Mesenchymal stem cell (in vitro differentiated cells and primary cell): ENCODE data around the gene KCNMB1.
A peak's percentile ranks its signal among the peaks of the same experiment; 100 is the strongest.

Experiments used
- DNase-seq: peaks from one replicate; pipeline ENCODE4 v3.0.0-alpha.2; 2013
- H2AFZ ChIP-seq: one replicate; pipeline ENCODE4 v1.6.1; 2013; ENCODE audit warnings: low read depth, mild to moderate bottlenecking, control low read depth, inconsistent platforms, low read length, moderate library complexity
- H2AK5ac ChIP-seq: 2 replicates; pipeline ENCODE4 v1.6.1; 2013; ENCODE audit warnings: low read length, moderate library complexity, mild to moderate bottlenecking, inconsistent platforms; ENCODE audit not compliant: severe bottlenecking
- H2BK120ac ChIP-seq: one replicate; pipeline ENCODE4 v1.6.1; 2013; ENCODE audit warnings: low read depth, mild to moderate bottlenecking, inconsistent platforms, low read length, moderate library complexity
- H2BK12ac ChIP-seq, 2 experiments: one replicate each; pipeline ENCODE4 v1.6.1; 2013; ENCODE audit warnings: inconsistent platforms in 2 of 2, low read length in 2 of 2, mild to moderate bottlenecking in 2 of 2, moderate library complexity in 2 of 2, control low read depth in 1 of 2
- H2BK15ac ChIP-seq: one replicate; pipeline ENCODE4 v1.6.1; 2013; ENCODE audit warnings: mild to moderate bottlenecking, low read depth, inconsistent platforms; ENCODE audit not compliant: poor library complexity, severe bottlenecking
- H2BK5ac ChIP-seq: 2 replicates; pipeline ENCODE4 v1.6.1; 2013; ENCODE audit warnings: low read depth, mild to moderate bottlenecking, low read length, control low read depth, inconsistent platforms; ENCODE audit not compliant: poor library complexity, severe bottlenecking
- H3K14ac ChIP-seq, 2 experiments: one replicate each; pipeline ENCODE4 v1.6.1; 2013; ENCODE audit warnings: inconsistent platforms in 2 of 2, low read length in 2 of 2, control low read depth in 1 of 2, mild to moderate bottlenecking in 1 of 2, moderate library complexity in 1 of 2
- H3K18ac ChIP-seq, 2 experiments: one replicate each; pipeline ENCODE4 v1.6.1; 2013; ENCODE audit warnings: inconsistent platforms in 2 of 2, low read length in 2 of 2, control low read depth in 1 of 2, low read depth in 1 of 2, mild to moderate bottlenecking in 1 of 2
- H3K23ac ChIP-seq, 2 experiments: one replicate each; pipeline ENCODE4 v1.6.1; 2013; ENCODE audit warnings: inconsistent platforms in 2 of 2, low read length in 2 of 2, mild to moderate bottlenecking in 2 of 2, moderate library complexity in 2 of 2, control low read depth in 1 of 2
- H3K27ac ChIP-seq: 2 replicates; pipeline ENCODE4 v1.5.1; 2013; ENCODE audit warnings: mild to moderate bottlenecking, moderate library complexity, low read length, control low read depth, inconsistent platforms; ENCODE audit not compliant: poor library complexity, severe bottlenecking
- H3K27me3 ChIP-seq, 2 experiments: 2 replicates each; pipeline versions ENCODE4 v1.6.1 to v1.7.0; 2013; ENCODE audit warnings: low read length in 2 of 2, mild to moderate bottlenecking in 2 of 2, moderate library complexity in 2 of 2, control low read depth in 1 of 2, inconsistent platforms in 1 of 2; ENCODE audit not compliant: control insufficient read depth in 1 of 2, insufficient read depth in 1 of 2
- H3K36me3 ChIP-seq, 2 experiments: 2 replicates each; pipeline versions ENCODE4 v1.6.1 to v1.7.0; 2013; ENCODE audit warnings: low read length in 2 of 2, control low read depth in 1 of 2, inconsistent platforms in 1 of 2, low read depth in 1 of 2, mild to moderate bottlenecking in 1 of 2; ENCODE audit not compliant: insufficient read depth in 2 of 2, control insufficient read depth in 1 of 2
- H3K4ac ChIP-seq, 2 experiments: one replicate each; pipeline ENCODE4 v1.6.1; 2013; ENCODE audit warnings: inconsistent platforms in 2 of 2, low read length in 2 of 2, mild to moderate bottlenecking in 2 of 2, moderate library complexity in 2 of 2, control low read depth in 1 of 2, low read depth in 1 of 2
- H3K4me1 ChIP-seq: 2 replicates; pipeline ENCODE4 v1.6.1; 2013; ENCODE audit warnings: low read depth, low read length, control low read depth; ENCODE audit not compliant: control insufficient read depth, insufficient read depth
- H3K4me2 ChIP-seq: 2 replicates; pipeline ENCODE4 v1.6.1; 2013; ENCODE audit warnings: low read length, mild to moderate bottlenecking, inconsistent platforms; ENCODE audit not compliant: poor library complexity, severe bottlenecking
- H3K4me3 ChIP-seq, 2 experiments: 2 replicates each; pipeline versions ENCODE4 v1.5.1 to v1.7.0; 2013; ENCODE audit warnings: low read length in 2 of 2, mild to moderate bottlenecking in 2 of 2, control low read depth in 1 of 2, low read depth in 1 of 2; ENCODE audit not compliant: insufficient read depth in 1 of 2
- H3K79me1 ChIP-seq: replicated peaks from 2 replicates; pipeline ENCODE4 v1.6.1; 2013; ENCODE audit warnings: mild to moderate bottlenecking, control low read depth, low read length, inconsistent platforms; ENCODE audit not compliant: poor library complexity, severe bottlenecking
- H3K9ac ChIP-seq: 2 replicates; pipeline ENCODE4 v1.7.0; 2013; ENCODE audit warnings: mild to moderate bottlenecking, low read length, moderate library complexity
- H3K9me3 ChIP-seq: 2 replicates; pipeline ENCODE4 v1.7.0; 2013; ENCODE audit warnings: mild to moderate bottlenecking, low read length; ENCODE audit not compliant: control insufficient read depth
- H4K8ac ChIP-seq: one replicate; pipeline ENCODE4 v1.6.1; 2013; ENCODE audit warnings: inconsistent platforms, mild to moderate bottlenecking, low read length, moderate library complexity
- H4K91ac ChIP-seq: one replicate; pipeline ENCODE4 v1.6.1; 2013; ENCODE audit warnings: mild to moderate bottlenecking, low read length, inconsistent platforms
- WGBS: methylation state at CpG from one replicate; pipeline ENCODE4 v1.1.7; 2013; ENCODE audit warnings: mixed read lengths; 5-methylcytosine and 5-hydroxymethylcytosine counted together

Gene KCNMB1

GRCh38 chr5:170421826-170422225 is 32.7 kb upstream of the KCNMB1 start:
- 80% methylated on average over 1 of the region's 2 CpGs for WGBS
- no peak overlapping the region for H4K8ac ChIP-seq
- H3K14ac ChIP-seq, result no peak overlapping the region
- no peaks in the 10 kb centered on the region for H3K4me1 ChIP-seq
- no peaks in the 10 kb centered on the region for H3K36me3 ChIP-seq
- no peak overlapping the region for H3K4me2 ChIP-seq
- H4K91ac ChIP-seq, result no peak overlapping the region
- no peak overlapping the region for H2AK5ac ChIP-seq
- no peak overlapping the region for H3K9ac ChIP-seq
- no peak overlapping the region for H2BK15ac ChIP-seq
- no peak overlapping the region for H3K4ac ChIP-seq
- H2BK12ac ChIP-seq, result no peak overlapping the region
- H2AFZ ChIP-seq, result no peak overlapping the region
- H3K27ac ChIP-seq, result no peak overlapping the region
- no peak overlapping the region for H2BK5ac ChIP-seq
- no peak overlapping the region for H3K4me3 ChIP-seq
- H3K18ac ChIP-seq, result no peak overlapping the region
- H3K23ac ChIP-seq, result no peak overlapping the region
- H3K27me3 ChIP-seq, result peaks cover 40 to 46% of the 10 kb centered on the region in 2 experiments
- no peak overlapping the region for H2BK120ac ChIP-seq
- no peak for DNase-seq
- H3K9me3 ChIP-seq, result no peaks in the 10 kb centered on the region
- no peaks in the 10 kb centered on the region for H3K79me1 ChIP-seq

GRCh38 chr5:170420806-170421412 is 31.7 kb upstream of the KCNMB1 start:
- no peak overlapping the region for H3K4me2 ChIP-seq
- no peak overlapping the region for H3K27ac ChIP-seq
- H4K8ac ChIP-seq, result no peak overlapping the region
- no peak overlapping the region for H3K9ac ChIP-seq
- no peak overlapping the region for H3K14ac ChIP-seq
- H3K4ac ChIP-seq, result no peak overlapping the region
- WGBS, result 30% methylated on average over 9 of the region's 9 CpGs
- no peaks in the 10 kb centered on the region for H3K36me3 ChIP-seq
- H2BK12ac ChIP-seq, result no peak overlapping the region
- no peak overlapping the region for H3K4me3 ChIP-seq
- no peaks in the 10 kb centered on the region for H3K4me1 ChIP-seq
- DNase-seq, result peak; percentile 73
- no peak overlapping the region for H2BK15ac ChIP-seq
- H2AK5ac ChIP-seq, result no peak overlapping the region
- no peak overlapping the region for H3K18ac ChIP-seq
- no peak overlapping the region for H2BK5ac ChIP-seq
- no peaks in the 10 kb centered on the region for H3K79me1 ChIP-seq
- H3K9me3 ChIP-seq, result no peaks in the 10 kb centered on the region
- no peak overlapping the region for H2AFZ ChIP-seq
- peaks cover 40 to 51% of the 10 kb centered on the region in 2 experiments for H3K27me3 ChIP-seq
- no peak overlapping the region for H3K23ac ChIP-seq
- H2BK120ac ChIP-seq, result no peak overlapping the region
- no peak overlapping the region for H4K91ac ChIP-seq

GRCh38 chr5:170419643-170420042 is 30.5 kb upstream of the KCNMB1 start:
- Histone ChIP-seq H3K4ac (no peak overlapping the region), H4K8ac (no peak overlapping the region), H2BK12ac (no peak overlapping the region), H3K14ac (no peak overlapping the region), H3K4me3 (no peak overlapping the region), H3K27ac (no peak overlapping the region), H4K91ac (no peak overlapping the region), H2BK5ac (no peak overlapping the region), H3K27me3 (peaks cover 48 to 50% of the 10 kb centered on the region in 2 experiments), H3K23ac (no peak overlapping the region), H3K18ac (no peak overlapping the region), H3K4me1 (no peaks in the 10 kb centered on the region), H2BK120ac (no peak overlapping the region), H3K9ac (no peak overlapping the region), H3K9me3 (no peaks in the 10 kb centered on the region), H3K36me3 (no peaks in the 10 kb centered on the region), H3K79me1 (no peaks in the 10 kb centered on the region), H2AFZ (no peak overlapping the region), H3K4me2 (no peak overlapping the region), H2BK15ac (no peak overlapping the region), H2AK5ac (no peak overlapping the region)
- no peak for DNase-seq
- 53% methylated on average over 5 of the region's 6 CpGs for WGBS

GRCh38 chr5:170418736-170419135 is 29.6 kb upstream of the KCNMB1 start:
- no peak overlapping the region for H2BK12ac ChIP-seq
- H3K79me1 ChIP-seq, result no peaks in the 10 kb centered on the region
- H3K18ac ChIP-seq, result no peak overlapping the region
- no peak overlapping the region for H2AFZ ChIP-seq
- H2BK120ac ChIP-seq, result no peak overlapping the region
- no peak overlapping the region for H2BK5ac ChIP-seq
- no peak overlapping the region for H3K9ac ChIP-seq
- H3K4me3 ChIP-seq, result no peak overlapping the region
- H3K23ac ChIP-seq, result no peak overlapping the region
- no peak overlapping the region for H3K4me2 ChIP-seq
- WGBS, result 89% methylated on average over 8 of the region's 8 CpGs
- H3K27ac ChIP-seq, result no peak overlapping the region
- no peaks in the 10 kb centered on the region for H3K36me3 ChIP-seq
- no peak for DNase-seq
- H4K91ac ChIP-seq, result no peak overlapping the region
- H2BK15ac ChIP-seq, result no peak overlapping the region
- H4K8ac ChIP-seq, result no peak overlapping the region
- H3K14ac ChIP-seq, result no peak overlapping the region
- no peak overlapping the region for H2AK5ac ChIP-seq
- H3K9me3 ChIP-seq, result no peaks in the 10 kb centered on the region
- no peaks in the 10 kb centered on the region for H3K4me1 ChIP-seq
- no peak overlapping the region for H3K4ac ChIP-seq
- peaks cover 44 to 48% of the 10 kb centered on the region in 2 experiments for H3K27me3 ChIP-seq
